Motor neuron (in vitro differentiated cells): ENCODE measurements around the gene CCDC127. TPM values are rescaled to one million over a fixed set of nuclear protein-coding genes. Genes with fewer than 3 reads are reported as not detected.
"Not testable (repeated sequence)": the region's sequence is repeated elsewhere in the genome, so short reads cannot be mapped to it uniquely, and the experiment has no call there.

Source experiments
- ATAC-seq, 8 experiments: fragments of 200-7000 bp; cut with Tn5 transposase; replicated peaks in 6 of 8; 2 replicates each; pipeline ENCODE4 v1.8.0; 2021; ENCODE audit warnings: mild to moderate bottlenecking in 8 of 8, moderate library complexity in 8 of 8
- H3K27ac ChIP-seq, 2 donors: fragments of 250-450 bp; sonication (Bioruptor Pico); 2 replicates each; pipeline ENCODE4 v1.9.0; 2021; ENCODE audit warnings: antibody characterized with exemption in 2 of 2, mild to moderate bottlenecking in 2 of 2, moderate library complexity in 1 of 2
- H3K4me1 ChIP-seq, 2 donors: fragments of 250-450 bp; sonication (Bioruptor Pico); replicated peaks in 1 of 2; 2 replicates each; pipeline ENCODE4 v1.6.1; 2021; ENCODE audit warnings: antibody characterized with exemption in 2 of 2, mild to moderate bottlenecking in 2 of 2, moderate library complexity in 1 of 2
- H3K4me3 ChIP-seq, 5 donors: fragments of 250-450 bp; sonication (Bioruptor Pico); 2 replicates each; pipeline ENCODE4 v1.9.0; 2021; ENCODE audit warnings: antibody characterized with exemption in 5 of 5, mild to moderate bottlenecking in 5 of 5, moderate library complexity in 4 of 5
- WGBS, 10 experiments: fragments of 450-650 bp; shearing (Covaris generic); methylation state at CpG; one replicate each; pipeline ENCODE4 v1.0.0; 2022; 5-methylcytosine and 5-hydroxymethylcytosine counted together
- in situ Hi-C, 9 experiments: fragments of 400-800 bp; cut with MboI; loops; one replicate each; pipeline ENCODE4 v1.15.0; 2021; ENCODE audit warnings: low sequenced_read_pairs in 9 of 9, low pct_unique_long_range_greater_than_20kb in 2 of 9; ENCODE audit not compliant: unreplicated experiment in 9 of 9
- total RNA-seq, 8 experiments: library from RNA; unstranded; fragments of 300-600 nt; gene quantifications; 2 replicates each; pipeline versions ENCODE4 v1.2.3 to v1.2.4, GENCODE V29; 2022

Gene CCDC127
- total RNA-seq, 8 experiments from 2014 or later, result 5.9 to 10.8 (median 7.9) TPM

DNA sequence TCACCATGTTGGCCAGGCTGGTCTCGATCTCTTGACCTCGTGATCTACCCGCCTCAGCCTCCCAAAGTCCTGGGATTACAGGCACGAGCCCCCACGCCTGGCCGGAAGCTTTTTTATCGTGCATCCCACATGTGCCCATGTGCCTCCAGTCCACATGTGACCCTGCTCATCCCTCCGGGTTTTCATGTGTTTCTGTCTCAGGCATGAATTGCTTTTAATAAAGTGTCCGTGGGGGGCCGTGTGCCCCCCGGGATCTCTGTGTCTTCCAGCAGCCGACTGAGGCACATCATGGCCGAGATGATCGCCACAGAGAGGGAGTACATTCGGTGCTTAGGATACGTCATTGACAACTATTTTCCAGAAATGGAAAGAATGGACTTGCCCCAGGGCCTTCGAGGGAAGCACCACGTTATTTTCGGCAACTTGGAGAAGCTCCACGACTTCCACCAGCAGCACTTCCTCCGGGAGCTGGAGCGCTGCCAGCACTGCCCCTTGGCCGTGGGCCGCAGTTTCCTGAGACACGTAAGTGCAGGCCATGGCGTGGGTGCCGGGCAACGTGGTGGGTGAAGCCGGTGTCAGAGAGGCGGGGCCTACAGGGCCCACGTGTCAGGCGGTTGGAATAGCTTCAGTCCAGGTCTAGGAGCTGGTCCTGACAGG is 48.8 kb downstream of the CCDC127 start:
- 5 to 93% (median 91%) methylated on average over 3 to 21 of the region's 32 CpGs; no CpG with 5 or more reads in 5 of the 10 experiments for WGBS, 10 experiments
- peak in 1 of 8 experiments; percentile 41 for ATAC-seq
- in situ Hi-C loops, result no loop called here
- H3K4me3 ChIP-seq, result no peak overlapping the region
- H3K4me1 ChIP-seq, result peaks cover 16 to 17% of the 10 kb centered on the region in 2 donors
- H3K27ac ChIP-seq, result no peak overlapping the region

- Histone ChIP-seq H3K4me3 (no peak overlapping the region), H3K27ac (no peak overlapping the region), H3K4me1 (peaks cover 16 to 17% of the 10 kb centered on the region in 2 donors)
- 0 to 97% (median 91%) methylated on average over 1 to 14 of the region's 18 CpGs; no CpG with 5 or more reads in 5 of the 10 experiments for WGBS, 10 experiments
- in situ Hi-C loops, result no loop called here
- ATAC-seq, result peak in 1 of 8 experiments; percentile 61
Measured at GRCh38 chr5:167982-168660, 49.8 kb downstream of the CCDC127 start.

DNA sequence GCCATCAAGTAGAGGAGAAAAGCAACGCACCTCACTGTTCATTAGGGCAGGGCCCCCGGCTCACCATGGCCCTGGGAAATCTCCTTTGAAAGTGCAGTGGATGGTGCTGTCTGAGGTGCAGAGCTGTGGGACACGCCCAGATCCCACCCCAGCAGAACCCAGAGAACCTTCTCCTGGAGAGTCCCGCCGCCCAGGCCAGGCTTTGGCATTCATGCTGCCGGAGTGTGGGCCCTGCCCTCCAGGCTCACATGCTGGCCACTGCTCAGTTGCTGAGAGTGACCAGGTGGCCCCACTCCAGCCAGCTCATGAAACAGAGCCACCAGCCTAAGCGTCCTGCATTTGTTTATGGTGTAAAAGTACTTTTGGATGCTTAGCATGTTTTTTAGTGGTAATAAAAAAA is 50.4 kb downstream of the CCDC127 start:
- Histone ChIP-seq H3K4me1 (peaks cover 16 to 17% of the 10 kb centered on the region in 2 donors), H3K4me3 (no peak overlapping the region), H3K27ac (no peak overlapping the region)
- no peak for ATAC-seq
- 76 to 100% (median 95%) methylated on average over 1 to 3 of the region's 7 CpGs; no CpG with 5 or more reads in 4 of the 10 experiments for WGBS, 10 experiments
- in situ Hi-C loops, result no loop called here

GRCh38 chr5:166441-167372 is 51.2 kb downstream of the CCDC127 start:
- Histone ChIP-seq H3K4me1 (peaks cover 16 to 17% of the 10 kb centered on the region in 2 donors), H3K4me3 (no peak overlapping the region), H3K27ac (no peak overlapping the region)
- no peak for ATAC-seq
- WGBS, 10 experiments, result 67 to 93% (median 88%) methylated on average over 3 to 10 of the region's 27 CpGs; no CpG with 5 or more reads in 5 of the 10 experiments
- in situ Hi-C loops, result no loop called here

DNA sequence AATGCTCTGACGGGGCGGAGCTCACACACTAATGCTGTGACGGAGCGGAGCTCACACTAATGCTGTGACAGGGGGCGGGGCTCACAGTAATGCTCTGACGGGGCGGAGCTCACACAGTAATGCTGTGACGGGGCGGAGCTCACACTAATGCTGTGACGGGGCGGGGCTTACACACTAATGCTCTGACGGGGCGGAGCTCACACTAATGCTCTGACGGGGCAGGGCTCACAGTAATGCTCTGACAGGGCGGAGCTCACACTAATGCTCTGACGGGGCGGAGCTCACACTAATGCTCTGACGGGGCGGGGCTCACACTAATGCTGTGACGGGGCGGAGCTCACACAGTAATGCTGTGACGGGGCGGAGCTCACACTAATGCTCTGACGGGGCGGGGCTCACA is 53.2 kb downstream of the CCDC127 start:
- H3K4me1 ChIP-seq, ATAC-seq, H3K27ac ChIP-seq, in situ Hi-C loops, H3K4me3 ChIP-seq: not testable (repeated sequence)
- no CpG with 5 or more reads among the region's 25 CpGs for WGBS, 10 experiments

- H3K4me3 ChIP-seq, result no peak overlapping the region
- peak in 5 of 8 experiments; percentile 47 to 93 (median 85) for ATAC-seq
- H3K27ac ChIP-seq, result no peak overlapping the region
- in situ Hi-C loops, result no loop called here
- WGBS, 10 experiments, result 50 to 77% (median 60%) methylated on average over 1 to 7 of the region's 14 CpGs; no CpG with 5 or more reads in 7 of the 10 experiments
- H3K4me1 ChIP-seq, result no peaks in the 10 kb centered on the region
Measured at GRCh38 chr5:164244-164643, 53.7 kb downstream of the CCDC127 start.

DNA sequence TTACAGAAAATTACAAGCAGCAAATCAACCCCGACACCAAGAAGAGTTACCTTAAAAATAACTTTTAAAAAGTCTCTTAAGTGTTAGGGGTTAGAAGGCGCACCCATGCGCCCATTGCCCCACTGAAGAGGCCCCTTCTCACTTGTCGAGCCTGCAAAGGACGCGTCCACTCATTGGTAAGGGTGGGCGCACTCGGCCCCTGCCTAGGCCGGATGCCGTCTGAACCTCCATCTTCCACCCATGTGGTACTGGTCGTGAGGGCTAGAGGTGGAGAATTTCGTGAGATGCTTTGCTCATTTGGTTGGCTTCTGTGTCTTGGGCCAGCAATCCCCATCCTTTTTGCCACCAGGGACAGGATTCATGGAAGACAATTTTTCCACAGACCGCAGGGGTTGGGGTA is 54.1 kb downstream of the CCDC127 start:
- Histone ChIP-seq H3K4me1 (no peaks in the 10 kb centered on the region), H3K27ac (no peak overlapping the region), H3K4me3 (no peak overlapping the region)
- ATAC-seq, result peak in 2 of 8 experiments; percentile 4 to 7
- in situ Hi-C loops, result no loop called here
- WGBS, 10 experiments, result 60 to 100% (median 86%) methylated on average over 1 to 4 of the region's 13 CpGs; no CpG with 5 or more reads in 4 of the 10 experiments

DNA sequence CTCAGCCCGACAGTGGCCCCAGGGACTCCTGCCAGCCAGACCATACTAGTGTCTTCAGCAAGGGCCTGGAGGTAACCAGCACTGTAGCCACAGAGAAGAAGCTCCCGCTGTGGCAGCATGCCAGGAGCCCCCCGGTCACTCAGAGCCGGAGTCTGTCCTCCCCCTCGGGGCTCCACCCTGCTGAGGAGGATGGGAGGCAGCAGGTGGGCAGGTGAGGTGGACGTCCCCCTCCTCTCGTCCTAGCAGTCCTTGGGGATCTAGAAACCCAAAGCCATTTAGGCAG is 54.7 kb downstream of the CCDC127 start:
- 80 to 100% (median 85%) methylated on average over 2 to 4 of the region's 7 CpGs; no CpG with 5 or more reads in 7 of the 10 experiments for WGBS, 10 experiments
- H3K27ac ChIP-seq, result no peak overlapping the region
- in situ Hi-C loops, result no loop called here

DNA sequence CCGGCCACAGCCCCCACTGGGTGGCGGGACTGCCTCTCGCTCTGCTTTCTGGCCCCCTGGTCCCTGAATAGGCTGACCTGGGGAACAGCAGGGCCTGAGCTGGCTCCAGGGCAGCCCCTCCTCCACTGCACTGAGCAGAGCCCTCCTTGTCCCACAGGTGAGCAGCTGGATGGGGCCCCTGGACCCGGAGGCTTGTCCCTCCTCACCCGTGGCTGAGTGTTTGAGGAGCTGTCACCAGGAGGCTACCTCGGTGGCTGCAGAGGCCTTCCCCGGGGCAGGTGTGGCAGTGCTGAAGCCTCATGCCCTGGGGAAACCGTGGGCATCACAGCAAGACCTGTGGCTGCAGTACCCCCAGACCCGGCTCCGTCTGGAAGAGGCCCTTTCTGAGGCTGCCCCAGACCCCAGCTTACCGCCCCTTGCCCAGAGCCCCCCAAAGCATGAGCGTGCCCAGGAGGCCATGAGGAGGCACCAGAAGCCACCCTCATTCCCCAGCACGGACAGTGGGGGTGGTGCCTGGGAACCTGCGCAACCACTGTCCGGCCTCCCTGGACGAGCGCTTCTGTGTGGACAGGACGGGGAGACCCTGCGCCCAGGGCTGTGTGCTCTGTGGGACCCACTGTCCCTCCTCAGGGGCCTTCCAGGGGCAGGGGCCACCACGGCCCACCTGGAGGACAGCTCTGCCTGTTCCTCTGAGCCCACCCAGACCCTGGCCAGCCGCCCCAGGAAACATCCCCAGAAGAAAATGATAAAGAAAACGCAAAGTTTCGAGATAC is 55.2 kb downstream of the CCDC127 start:
- H3K4me1 ChIP-seq, result no peaks in the 10 kb centered on the region
- WGBS, 10 experiments, result 62 to 98% (median 94%) methylated on average over 2 to 4 of the region's 23 CpGs; no CpG with 5 or more reads in 7 of the 10 experiments
- ATAC-seq, result peak in 1 of 8 experiments; percentile 3
- H3K27ac ChIP-seq, result no peak overlapping the region
- H3K4me3 ChIP-seq, result no peak overlapping the region
- in situ Hi-C loops, result no loop called here

More for the DNA sequence above, 54.7 kb downstream of the CCDC127 start:
- Histone ChIP-seq H3K4me3 (no peak overlapping the region), H3K4me1 (no peaks in the 10 kb centered on the region)
- no peak for ATAC-seq

DNA sequence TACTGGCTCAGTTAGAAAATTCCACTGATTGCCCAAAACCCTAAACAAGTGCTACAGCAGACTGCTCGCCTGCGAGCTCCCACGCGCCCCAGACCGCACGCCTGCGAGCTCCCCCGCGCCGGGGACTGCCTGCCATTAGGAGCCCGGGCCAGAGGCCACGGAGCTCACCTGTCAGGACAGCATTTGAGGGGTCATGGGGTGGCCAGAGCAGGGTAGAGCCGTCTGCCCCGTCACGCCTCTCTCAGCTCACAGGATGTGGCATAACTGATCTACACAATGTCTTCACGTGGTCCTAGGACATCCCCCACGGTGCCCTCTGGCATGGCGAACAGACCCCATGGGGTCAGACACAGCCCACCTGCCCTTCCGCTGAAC is 55.8 kb downstream of the CCDC127 start:
- WGBS, 10 experiments, result 60 to 91% (median 90%) methylated on average over 1 to 9 of the region's 19 CpGs; no CpG with 5 or more reads in 7 of the 10 experiments
- no peaks in the 10 kb centered on the region for H3K4me1 ChIP-seq
- in situ Hi-C loops, result no loop called here
- H3K27ac ChIP-seq, result no peak overlapping the region
- no peak overlapping the region for H3K4me3 ChIP-seq
- peak in 1 of 8 experiments; percentile 14 for ATAC-seq

GRCh38 chr5:161803-162110 is 56.2 kb downstream of the CCDC127 start:
- Histone ChIP-seq H3K27ac (no peak overlapping the region), H3K4me3 (no peak overlapping the region), H3K4me1 (no peaks in the 10 kb centered on the region)
- no peak for ATAC-seq
- in situ Hi-C loops, result no loop called here
- 80 to 100% (median 94%) methylated on average over 1 to 13 of the region's 17 CpGs; no CpG with 5 or more reads in 5 of the 10 experiments for WGBS, 10 experiments

GRCh38 chr5:160921-161802 is 56.8 kb downstream of the CCDC127 start:
- H3K4me1 ChIP-seq, result no peaks in the 10 kb centered on the region
- 32 to 100% (median 88%) methylated on average over 1 to 15 of the region's 23 CpGs; no CpG with 5 or more reads in 3 of the 10 experiments for WGBS, 10 experiments
- in situ Hi-C loops, result no loop called here
- no peak overlapping the region for H3K27ac ChIP-seq
- no peak for ATAC-seq
- H3K4me3 ChIP-seq, result no peak overlapping the region
